SK-MEL-5 (cell line): ENCODE data around the gene CCDC87. TPM values are rescaled to one million over a fixed set of nuclear protein-coding genes. Genes with fewer than 3 reads are reported as not detected.
"Not testable (repeated sequence)": the region's sequence is repeated elsewhere in the genome, so short reads cannot be mapped to it uniquely, and the experiment has no call there.

Experiments
- DNase-seq: peaks from one replicate; pipeline ENCODE4 v3.0.0-alpha.2; 2016; ENCODE audit warnings: low read depth, low spot score
- in situ Hi-C: cut with HindIII; loops from 2 replicates; pipeline ENCODE4 v1.10.0; 2016; ENCODE audit warnings: low sequenced_read_pairs, high pct_unique_total_duplicates, low pct_unique_long_range_greater_than_20kb
- small RNA-seq, 2 experiments: library from RNA; depleted of rRNA; stranded (forward); fragments of <200 nt; gene quantifications; one replicate each; pipeline ENCODE3, GENCODE V24; 2014
- total RNA-seq: library from RNA; depleted of rRNA; stranded (reverse); fragments of >200 nt; shearing (Covaris generic); gene quantifications from 2 replicates; pipeline ENCODE4 v1.2.3, GENCODE V29; 2014; rRNA removed

CCDC87 gene
- total RNA-seq, 1 experiment from 2014 or later, result 0.24 TPM

DNA sequence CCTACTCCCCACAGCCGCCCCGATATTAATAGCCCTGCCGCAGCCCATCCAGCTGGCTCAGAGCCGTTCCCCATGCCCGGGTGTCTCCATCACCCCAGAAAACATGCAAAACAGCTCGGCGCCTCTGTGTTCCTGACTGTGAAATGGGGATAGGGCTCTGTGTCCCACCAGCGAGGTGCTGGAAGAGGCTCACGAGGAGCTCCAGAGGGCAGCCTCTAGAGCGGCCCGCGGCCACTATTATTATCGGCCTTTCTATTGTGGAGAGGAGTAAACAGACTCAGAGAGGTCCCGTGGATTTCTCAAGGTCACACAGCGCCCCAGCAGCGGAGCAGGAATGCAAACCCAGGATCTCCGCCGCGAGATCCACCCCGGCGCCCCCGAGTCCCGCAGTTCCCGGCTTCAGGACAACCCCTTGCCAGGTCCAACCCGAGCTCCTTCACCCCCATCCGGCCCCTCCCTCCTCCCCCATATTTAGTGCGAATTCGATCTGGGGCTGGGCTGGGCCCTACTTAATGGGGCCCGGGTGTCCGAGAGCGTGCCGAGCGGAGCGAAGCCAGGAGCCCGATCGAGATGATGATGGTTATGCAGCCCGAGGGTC, 46.4 kb downstream of the CCDC87 start, which contains the start of gene ACTN3:
ACTN3 (plus strand) TSS at position 536 of the 598 bp plus-strand sequence; CDS start at position 571, 35 bp downstream.
- in situ Hi-C loops, result no loop called here
- no peak for DNase-seq

DNA sequence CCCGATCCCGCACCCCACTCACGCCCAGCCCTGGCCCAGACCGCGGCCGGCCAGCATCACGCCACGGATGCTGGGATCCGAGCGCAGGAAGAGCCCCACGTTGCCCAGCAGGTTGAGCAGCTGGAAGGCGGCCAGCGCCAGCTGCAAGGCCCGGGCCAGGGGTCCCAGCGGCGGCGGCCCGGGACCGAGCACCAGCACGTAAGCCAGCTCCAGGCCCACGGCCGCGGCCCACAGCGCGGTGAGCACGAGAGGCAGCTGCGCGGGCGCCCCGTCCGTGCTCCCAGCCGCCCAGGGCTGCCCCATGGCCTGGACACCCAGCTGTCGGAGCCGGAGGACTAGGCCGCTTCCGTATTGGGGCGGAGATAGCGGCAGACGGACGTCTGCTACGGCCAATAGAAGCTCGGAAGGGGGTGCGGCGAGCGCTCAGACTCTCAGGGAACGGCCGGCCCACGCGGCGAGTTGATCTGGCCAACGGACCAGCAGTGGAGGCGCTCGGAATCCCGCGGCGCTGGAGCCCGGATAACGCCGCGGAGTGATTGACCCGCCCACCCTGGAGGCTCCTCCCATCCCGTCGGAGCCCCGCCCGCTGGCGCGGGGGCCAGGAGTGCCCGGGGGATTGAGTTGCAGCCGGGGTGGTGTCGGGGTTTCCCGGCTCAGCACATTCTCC, 47.0 kb downstream of the CCDC87 start, which contains the start of gene ZDHHC24:
ZDHHC24 (minus strand) TSS at position 348 of the 667 bp plus-strand sequence; CDS start at position 303, 45 bp downstream.
- in situ Hi-C loops, result no loop called here
- peak; percentile 94 for DNase-seq

DNA sequence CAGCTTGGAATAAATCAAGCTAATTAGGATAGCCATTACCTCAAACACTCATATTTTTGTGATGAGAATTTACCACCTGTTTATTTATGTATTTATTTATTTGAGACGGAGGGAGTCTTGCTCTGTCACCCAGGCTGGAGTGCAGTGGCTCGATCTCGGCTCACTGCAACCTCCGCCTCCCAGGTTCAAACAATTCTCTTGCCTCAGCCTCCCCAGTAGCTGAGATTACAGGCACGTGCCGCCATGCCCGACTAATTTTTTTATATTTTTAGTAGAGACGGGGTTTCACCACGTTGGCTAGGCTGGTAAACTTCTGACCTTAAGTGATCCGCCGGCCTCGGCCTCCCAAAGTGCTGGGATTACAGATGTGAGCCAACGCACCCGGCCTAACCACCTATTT, 47.9 kb downstream of the CCDC87 start:
- DNase-seq, in situ Hi-C loops: not testable (repeated sequence)

DNA sequence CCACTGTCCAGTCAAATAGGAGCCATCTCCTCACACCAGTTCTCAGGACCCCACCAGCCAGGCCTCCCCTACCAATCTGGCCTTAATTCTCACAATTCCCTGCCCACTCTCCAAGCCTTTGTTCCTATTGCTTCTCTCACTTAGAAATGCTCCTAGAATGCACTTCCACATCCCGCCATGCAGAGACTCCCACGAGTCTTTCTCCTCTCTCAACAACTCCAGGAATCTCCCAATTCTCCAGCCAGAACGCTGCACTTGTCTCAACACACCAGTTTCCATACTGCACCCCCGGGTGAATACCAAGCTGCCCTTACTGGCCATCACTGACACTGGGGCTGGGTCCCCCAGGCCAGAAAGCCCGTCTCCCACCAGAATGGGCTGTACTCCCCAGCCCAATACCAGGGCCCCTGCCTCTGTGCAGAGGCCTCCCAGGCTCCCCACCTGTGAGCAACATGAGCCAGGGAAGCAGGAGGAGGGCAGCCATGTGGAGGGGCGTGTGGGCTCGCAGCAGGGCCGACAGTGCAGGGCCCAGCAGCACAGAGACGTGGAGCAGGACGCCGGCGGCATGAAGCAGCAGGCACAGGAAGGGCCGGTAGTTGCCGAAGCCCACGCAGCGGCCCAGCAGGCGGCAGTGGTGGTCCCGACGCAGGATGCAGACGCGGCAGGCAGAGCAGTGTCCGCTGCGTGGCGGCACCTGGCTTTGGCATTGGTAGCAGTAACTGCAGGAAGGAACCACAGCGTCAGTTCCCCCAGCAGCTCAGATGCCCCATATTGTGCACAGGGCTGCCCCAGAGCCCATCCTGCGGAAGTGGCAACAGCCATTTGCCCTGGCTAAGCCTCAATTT, 49.4 kb downstream of the CCDC87 start:
- in situ Hi-C loops, result no loop called here
- DNase-seq, result no peak

DNA sequence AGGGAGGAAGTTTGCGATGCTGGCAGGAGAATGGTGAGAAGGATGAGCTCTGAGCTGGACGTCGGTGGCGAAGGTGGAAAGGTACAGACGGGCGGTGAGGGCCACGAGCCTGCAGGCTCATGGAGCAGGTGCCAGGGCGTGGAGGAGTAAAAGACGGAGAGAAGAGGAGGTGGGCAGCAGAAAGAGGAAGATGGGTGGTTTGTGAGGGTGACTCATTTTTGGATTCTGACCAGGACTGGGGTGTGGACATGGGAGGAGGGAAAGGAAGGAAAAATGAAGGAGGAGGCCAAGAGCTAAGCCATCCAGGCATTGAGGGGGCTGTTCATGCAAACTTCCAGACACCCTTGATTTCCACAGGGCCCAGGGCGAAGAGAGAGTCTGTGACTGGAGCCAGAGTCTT, 50.5 kb downstream of the CCDC87 start:
- in situ Hi-C loops, result no loop called here
- DNase-seq, result no peak

DNA sequence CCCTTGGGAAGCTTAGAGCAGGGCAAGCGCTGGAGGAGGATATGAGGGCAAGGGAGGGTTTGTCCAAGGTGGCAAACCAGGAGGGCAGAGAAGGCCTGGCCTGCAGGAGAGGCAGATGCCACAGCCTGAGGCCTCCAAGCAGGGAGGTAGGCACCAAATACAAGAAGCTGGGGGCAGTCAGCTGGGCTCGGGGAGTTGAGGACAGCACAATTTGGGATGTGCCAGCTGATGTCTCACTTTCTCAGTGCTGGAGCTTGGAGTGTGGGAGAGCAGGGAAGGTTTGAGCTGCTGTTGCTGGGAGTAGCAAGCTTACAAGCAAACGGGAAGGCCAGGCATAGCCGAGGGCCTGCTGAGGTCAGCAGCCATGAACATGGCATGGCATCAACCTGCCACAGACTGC, 51.0 kb downstream of the CCDC87 start:
- DNase-seq, result no peak
- in situ Hi-C loops, result no loop called here

DNA sequence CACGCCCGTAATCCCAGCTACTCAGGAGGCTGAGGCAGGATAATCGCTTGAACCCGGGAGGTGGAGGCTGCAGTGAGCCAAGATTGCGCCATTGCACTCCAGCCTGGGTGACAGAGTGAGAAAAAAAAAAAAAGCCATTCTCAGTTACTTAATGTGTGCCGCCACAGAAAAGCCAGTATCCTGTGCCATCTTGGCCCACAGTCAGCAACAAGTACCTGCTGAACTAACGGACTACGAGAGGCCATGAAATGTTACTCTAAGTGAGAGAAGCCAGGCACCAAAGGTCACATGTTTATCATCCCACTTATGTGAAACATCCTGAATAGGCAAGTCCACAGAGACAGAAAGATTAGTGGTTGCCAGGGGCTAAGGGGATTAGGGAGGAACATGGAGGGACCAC, 52.3 kb downstream of the CCDC87 start:
- DNase-seq, in situ Hi-C loops: not testable (repeated sequence)

Small RNA genes lying within 50 kb of the gene (small RNA-seq; reads per million reads assigned to genes)
- 0 reads per million in 2 experiments for gene RNU4-39P

Other genes starting within 250 kb of the CCDC87 start
- gene BRMS1, start 248.0 kb downstream of the CCDC87 start, total RNA-seq, result 70.2 and 70.5 TPM in 2 replicates
- gene B4GAT1, start 245.4 kb downstream of the CCDC87 start, total RNA-seq, result 58.8 and 65.6 TPM in 2 replicates
- gene SLC29A2, start 221.3 kb downstream of the CCDC87 start, total RNA-seq, result 0.63 and 2.0 TPM in 2 replicates
- not detected in 2 replicates for gene NPAS4, start 172.0 kb downstream of the CCDC87 start, total RNA-seq
- gene MRPL11, start 154.2 kb downstream of the CCDC87 start, total RNA-seq, result 45.4 and 63.4 TPM in 2 replicates
- gene PELI3, start 126.2 kb downstream of the CCDC87 start, total RNA-seq, result 7.4 and 8.1 TPM in 2 replicates
- gene DPP3, start 112.6 kb downstream of the CCDC87 start, total RNA-seq, result 40.9 and 43.5 TPM in 2 replicates
- 6.3 and 9.1 TPM in 2 replicates for gene BBS1, start 82.4 kb downstream of the CCDC87 start, total RNA-seq
- gene ZDHHC24, start 47.0 kb downstream of the CCDC87 start, total RNA-seq, result 19.6 and 26.8 TPM in 2 replicates
- not detected in 2 replicates for gene ACTN3, start 46.2 kb downstream of the CCDC87 start, total RNA-seq
- gene CTSF, start 24.5 kb downstream of the CCDC87 start, total RNA-seq, result 35.2 and 43.1 TPM in 2 replicates
- gene CCS, start 122 bp upstream of the CCDC87 start, total RNA-seq, result 13.4 and 15.1 TPM in 2 replicates
- gene RBM14, start 23.6 kb upstream of the CCDC87 start, total RNA-seq, result 23.3 and 26.1 TPM in 2 replicates
- 58.3 and 73.6 TPM in 2 replicates for gene RBM4, start 45.6 kb upstream of the CCDC87 start, total RNA-seq
- 8.1 and 11.0 TPM in 2 replicates for gene RBM4B, start 84.8 kb upstream of the CCDC87 start, total RNA-seq
- gene SPTBN2, start 136.2 kb upstream of the CCDC87 start, total RNA-seq, result 19.5 and 23.3 TPM in 2 replicates